CD4-positive, alpha-beta T cell treated with Interleukin-10 for 1 hour (primary cell): ENCODE measurements around the gene SGSM2.
A peak's percentile ranks its signal among the peaks of the same experiment; 100 is the strongest.

ENCODE experiments used
- DNase-seq: peaks from one replicate; pipeline ENCODE4 v3.0.0-alpha.2; 2020

Gene SGSM2

DNA sequence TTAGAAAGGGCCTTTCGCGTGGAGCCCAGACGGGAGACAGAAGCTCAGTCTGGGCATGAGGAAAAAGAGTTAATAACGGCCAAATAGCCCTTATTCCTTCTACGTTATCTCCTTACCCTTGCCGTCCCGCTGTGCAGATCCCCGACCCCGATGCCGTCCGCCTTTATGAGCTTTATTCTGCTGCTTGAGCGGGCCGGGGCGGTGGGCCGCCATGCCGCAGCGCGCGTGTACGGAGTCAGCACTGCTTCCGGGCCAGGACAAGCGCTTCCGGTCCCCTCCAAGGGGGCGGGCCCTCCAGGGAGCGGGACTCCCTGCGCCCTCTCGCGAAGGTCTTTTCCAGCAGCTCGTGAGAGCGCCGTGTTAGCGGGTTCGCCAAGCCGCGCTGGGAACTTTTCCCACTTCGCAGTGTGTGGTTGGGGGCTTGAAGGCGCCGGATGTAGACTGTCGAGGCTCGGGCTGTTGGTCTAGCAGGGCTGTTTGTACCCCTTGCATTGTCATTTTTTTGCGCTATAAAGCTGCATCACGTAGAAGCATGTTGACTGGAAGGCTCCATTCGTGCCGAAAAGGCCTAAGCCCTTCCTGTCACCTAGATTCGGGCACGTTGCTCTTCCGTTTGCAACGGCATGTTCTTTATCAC, 968 bp upstream of the SGSM2 start, which contains the start of gene TSR1:
TSS of gene TSR1 (minus strand) at position 243 of the 637 bp plus-strand sequence. CDS start at position 213, 30 bp downstream.
- peak; percentile 86 for DNase-seq

DNA sequence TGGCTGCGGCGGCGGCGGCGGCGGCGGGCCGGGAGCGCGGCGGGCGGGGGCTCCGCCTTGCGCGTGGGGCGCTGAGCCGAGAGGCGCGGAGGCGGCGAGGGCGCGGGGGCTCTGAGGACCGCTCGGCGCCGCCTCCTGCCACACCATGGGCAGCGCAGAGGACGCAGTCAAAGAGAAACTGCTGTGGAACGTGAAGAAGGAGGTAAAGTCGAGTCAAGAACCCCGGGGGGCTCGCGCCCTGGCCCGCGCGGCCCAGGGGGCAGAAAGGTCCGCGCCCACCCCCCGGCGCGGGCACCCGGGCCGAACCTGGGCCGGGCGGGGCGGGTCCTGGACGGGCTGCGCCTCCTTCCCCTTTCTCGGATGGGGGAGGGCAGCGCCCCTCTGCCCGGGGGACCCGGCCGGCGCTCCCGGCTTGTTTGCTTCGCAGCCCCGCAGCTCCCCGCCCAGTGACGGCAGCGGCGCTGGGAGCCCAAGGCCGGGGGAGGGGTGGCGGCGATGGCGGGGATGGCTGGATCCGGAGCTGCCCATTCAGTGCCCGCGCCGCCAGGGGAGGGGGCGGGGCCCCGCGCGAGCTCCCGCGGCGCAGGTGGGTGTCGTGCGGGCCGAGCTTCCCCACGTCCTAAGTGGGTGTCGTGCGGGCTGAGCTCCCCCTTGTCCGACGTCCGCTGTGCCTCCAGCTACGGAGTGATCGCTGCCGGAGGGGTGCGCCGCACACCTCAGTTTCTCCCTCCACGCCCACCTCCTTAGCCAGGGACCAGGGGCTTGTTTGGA, 428 bp downstream of the SGSM2 start:
- peak; percentile 57 for DNase-seq

DNA sequence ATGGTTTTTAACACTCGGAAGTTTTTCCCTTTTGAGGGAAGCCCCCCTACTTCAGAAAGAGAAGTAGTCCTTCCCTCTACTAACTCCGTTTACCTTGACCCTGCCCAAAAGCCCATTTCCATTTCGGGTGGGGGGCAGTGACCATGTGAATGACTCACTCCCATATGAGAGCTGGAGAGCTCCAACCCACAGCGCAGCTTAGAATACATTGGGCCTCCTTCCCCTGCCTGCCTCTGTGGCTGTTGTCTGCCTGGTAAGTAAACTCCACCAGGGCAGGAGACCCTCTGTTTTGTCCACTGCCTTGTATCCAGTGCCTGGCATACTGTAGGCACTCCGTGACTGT, 985 bp downstream of the SGSM2 start:
- DNase-seq: no peak

DNA sequence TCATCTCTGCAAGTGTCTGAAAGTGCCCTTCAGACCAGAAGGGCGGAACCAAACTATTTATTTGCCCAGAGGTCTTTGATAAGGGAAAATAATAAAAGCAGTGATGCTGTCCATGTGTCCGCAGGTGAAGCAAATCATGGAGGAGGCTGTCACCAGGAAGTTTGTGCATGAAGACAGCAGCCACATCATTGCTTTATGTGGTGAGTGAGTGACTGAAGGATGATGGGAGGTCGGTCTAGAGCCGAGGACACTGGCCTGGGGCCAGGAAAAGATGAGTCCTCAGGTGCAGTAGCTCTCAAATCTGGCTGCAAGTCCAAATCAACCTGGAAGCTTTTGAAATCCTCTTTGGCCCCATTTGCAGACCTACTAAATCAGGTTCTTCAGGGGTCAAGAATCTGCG, 6.1 kb downstream of the SGSM2 start:
- no peak for DNase-seq

DNA sequence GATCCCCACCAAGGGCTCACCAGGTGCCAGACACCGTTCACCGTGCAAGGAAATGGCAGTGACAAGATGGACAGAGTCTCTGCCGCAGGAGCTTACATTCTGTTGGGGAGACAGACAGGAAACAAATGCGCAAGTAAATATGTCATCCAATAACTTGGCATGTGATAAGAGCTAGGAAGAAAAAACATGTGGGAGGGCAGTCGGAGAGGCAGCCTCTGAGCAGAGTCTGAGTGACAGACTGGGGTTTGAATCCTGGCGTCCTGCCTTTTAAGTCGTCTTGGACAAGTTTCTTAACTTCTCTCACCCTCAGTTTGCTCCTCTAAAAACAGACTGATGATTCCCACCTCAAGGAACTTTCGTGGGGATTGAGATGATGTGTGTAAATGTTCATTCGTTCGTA, 7.2 kb downstream of the SGSM2 start:
- DNase-seq: no peak

DNA sequence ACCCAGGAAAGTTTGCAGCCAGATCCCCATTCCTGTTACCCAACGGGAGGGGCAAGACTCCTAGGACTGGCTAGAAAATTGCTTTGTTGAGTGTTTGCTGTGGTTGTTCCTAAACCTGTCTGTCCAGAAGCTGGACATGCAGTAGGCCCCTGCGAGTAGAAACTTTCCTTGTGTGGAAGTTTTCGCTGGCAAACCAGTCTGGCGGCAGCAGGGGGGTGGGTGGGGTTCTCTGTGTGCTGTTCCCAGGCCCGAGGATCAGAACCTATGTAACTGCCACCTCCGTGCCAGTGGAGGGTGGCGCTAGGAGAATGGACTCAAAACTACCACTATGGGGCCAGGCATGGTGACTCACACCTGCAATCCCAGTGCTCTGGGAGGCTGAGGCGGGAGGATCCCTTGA, 9.2 kb downstream of the SGSM2 start:
- DNase-seq: no peak

DNA sequence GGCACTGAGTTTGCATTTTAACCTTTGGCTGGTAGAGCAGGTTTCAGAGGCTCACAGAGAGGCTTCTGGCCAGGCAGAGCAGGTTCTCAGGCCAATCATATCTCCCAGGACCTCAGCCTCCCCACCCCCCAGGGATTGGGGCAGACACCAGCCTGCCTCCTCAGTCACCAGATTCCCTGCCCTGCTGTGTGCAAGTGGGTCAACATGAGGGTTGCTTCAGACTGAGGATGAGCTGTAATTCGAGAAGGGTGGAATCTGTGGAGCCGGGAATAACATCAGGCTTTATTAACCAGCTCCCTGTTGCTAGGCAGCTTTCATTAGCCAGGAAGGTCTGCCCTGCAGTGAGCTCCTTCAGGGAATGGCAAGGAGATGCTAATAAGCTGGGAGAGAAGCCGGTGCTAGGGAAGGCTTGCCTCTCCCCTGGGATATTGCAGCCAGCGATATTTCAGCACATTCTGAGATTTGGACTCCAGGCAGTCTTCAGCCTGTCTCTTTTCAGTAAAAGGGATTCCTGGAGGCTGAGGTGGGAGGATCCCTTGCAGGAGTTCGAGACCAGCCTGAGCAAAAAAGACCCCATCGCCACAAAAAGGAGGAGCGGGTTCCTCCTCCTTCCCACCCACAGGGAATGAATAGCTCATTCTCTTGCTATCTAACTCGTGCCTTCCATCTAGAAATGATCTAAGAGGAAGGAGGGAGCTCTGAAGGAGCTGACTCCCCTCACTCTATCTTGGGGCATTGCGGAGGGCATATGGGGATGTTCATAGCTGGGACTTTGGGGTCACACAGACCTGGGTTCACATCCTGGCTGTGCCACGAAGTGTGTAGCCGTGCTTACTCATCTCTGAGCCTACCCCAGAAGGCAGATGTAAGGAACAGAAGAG, 10.7 kb downstream of the SGSM2 start:
- DNase-seq: no peak

DNA sequence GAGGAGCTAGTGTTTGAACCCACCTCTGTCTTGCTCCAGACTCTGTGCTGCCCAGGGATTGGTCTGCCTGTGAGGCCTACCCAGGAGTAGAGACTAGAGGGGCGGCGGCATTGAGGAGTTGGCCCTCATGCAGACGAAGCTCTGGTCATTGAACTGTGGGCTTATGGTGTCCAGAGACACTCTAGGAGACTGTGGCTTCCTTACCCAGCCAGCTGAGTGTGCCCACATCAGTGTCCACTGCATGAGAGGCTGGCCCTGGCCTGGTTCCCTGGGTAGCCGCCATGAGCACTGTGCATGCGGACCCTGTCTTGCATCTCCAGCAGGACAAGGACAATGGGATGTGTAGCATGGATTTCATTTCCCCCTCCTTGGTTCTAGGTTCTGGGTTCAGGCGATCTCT, 14.0 kb downstream of the SGSM2 start:
- no peak for DNase-seq

DNA sequence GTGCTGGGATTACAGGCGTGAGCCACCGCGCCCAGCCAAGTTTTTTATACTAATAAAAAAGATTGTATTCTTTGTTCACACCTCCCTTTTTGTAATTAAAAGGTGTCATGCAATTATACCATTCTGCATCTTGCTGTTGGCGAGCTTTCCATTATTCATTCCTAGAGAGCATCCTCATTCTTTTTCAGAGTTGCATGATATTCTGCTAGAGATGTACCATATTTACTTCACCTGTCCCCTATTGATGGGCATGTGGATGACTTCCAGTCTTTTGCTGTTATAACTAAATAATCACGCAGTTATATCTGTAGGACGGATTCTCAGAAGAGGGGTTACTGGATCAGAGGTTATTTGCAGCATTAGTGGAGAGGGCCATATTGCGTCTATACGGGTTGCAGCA, 17.0 kb downstream of the SGSM2 start:
- DNase-seq: no peak

DNA sequence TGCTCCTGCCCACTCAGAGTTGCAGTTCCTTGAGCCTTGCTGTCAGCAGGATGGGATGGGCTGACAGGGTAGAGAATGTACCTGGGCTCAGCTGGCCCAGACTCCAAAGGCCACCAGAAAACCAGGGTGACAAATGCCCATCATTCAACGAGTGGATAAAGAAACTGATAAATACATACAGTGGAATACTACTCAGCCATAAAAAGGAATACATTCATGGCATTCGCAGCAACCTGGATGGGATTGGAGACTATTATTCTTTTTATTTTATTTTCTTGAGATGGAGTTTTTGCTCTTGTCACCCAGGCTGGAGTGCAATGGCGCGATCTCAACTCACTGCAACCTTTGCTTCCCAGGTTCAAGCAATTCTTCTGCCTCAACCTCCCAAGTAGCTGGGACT, 19.9 kb downstream of the SGSM2 start:
- DNase-seq: no peak

DNA sequence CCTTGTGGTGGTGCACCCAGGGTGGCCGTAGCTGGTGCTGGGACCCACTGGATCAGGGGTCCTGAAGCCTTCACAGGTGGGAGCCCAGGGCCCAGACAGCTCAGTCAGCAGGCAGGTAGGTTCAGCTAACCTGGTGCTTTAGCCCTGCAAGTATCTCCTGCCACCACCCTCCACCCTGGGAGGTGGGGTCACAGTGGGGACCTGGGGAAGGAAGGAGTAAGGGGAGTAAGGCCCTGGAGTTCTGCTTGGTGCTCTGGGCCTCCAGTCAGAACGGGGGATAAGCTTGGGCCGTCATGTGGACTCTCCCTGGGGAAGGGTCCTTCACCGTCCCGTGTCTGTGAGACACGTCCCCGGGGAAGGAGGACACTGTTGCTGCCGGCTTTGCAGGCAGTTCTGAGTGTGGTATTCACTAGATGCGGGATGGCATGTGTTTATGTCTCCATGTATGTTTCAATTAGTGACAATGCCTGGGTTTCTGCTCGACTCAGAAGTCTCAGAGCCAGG, 20.7 kb downstream of the SGSM2 start:
- DNase-seq: no peak

DNA sequence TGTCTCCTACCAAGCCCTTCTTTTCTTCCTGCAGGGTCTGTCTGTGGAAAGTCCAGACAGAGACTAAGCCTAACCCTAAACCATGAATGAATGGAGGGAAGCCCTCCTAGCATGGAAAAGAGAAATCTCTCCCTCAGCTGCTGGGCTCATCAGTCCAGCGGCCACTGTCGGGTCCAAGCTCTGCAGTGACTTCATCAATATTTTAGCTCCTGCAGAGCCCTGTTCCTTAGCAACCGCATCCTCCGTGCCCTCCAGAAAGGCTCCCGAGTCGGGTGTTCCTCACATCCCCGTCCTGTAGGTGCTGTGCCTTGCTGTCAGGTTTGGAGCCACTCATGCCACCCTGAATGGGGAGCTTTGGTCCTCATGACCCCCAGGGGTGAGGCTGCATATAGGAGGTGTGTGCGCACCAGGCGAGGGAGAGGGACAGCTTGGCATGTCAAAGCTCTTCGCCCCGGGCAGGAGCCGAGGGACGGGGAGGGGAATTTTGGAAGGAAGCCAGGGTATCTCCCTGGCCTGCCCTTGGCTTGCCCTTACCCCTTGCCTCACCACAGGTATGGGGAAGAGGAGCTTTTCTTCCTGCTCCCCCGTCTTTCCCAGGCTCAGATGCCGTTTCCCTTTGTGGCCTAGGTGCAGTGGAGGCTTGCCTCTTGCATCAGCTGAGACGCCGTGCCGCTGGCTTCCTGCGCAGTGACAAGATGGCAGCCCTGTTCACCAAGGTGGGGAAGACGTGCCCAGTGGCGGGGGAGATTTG, 23.9 kb downstream of the SGSM2 start:
- DNase-seq: no peak

DNA sequence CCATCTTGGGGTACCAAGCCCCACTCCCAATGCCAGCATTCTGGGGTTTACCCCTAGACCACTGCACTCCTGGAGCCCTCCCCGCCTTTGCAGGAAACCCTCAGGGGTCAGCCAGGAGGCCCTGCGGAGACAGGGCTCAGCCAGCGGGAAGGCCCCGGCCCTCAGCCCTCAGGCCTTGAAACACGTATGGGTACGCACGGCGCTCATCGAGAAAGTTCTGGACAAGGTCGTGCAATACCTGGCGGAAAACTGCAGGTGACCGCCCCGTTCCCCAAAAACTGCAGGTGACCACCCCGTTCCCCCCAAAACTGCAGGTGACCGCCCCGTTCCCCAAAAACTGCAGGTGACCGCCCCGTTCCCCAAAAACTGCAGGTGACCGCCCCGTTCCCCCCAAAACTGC, 24.7 kb downstream of the SGSM2 start:
- DNase-seq: no peak

DNA sequence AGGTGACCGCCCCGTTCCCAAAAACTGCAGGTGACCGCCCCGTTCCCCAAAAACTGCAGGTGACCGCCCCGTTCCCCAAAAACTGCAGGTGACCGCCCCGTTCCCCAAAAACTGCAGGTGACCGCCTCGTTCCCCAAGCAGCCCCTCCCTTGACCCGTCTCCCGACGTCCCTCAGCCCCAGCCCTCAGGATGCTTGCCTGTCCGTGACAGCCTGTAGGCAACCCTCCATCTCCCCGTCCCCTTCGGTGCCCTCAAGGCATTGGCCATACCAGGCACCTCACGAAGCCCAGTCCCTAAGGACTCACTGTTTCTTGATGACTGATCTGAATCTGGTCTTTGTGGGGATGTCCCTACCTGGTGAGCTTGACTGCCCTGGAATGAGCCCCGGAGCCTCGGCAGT, 25.1 kb downstream of the SGSM2 start:
- no peak for DNase-seq

DNA sequence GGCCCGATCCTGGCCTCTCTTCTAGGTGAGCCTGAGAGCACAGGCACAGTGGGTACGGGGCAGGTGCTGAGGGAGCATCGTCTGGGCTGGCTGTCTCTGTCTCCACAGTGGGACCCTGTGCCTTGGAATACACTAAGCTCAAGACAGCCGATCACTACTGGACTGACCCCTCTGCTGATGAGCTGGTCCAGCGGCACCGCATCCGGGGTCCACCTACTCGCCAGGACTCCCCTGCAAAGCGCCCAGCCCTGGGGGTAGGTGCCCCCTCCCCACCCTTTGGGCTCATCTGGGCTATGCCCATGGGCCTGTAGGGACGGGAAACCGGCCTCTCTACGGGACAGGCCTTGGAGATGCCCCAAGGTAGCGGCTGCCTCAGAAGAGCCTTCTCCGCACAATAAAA, 25.6 kb downstream of the SGSM2 start:
- DNase-seq: no peak

DNA sequence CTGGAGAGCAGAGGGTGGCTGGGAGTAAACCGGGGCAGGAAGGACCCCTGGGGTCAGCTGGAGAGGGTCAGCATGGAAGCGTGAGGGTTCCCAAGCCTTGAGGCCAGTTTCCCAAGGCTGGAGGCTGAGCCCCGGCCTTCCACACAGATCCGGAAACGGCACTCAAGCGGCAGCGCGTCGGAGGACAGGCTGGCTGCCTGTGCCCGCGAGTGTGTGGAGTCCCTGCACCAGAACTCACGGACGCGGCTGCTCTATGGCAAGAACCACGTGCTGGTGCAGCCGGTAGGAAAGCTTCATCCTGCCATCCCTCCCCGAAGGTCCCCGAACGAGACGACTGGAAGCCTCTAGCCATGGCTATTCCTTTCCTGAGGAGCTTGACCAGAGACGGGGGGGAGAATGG, 26.0 kb downstream of the SGSM2 start:
- DNase-seq: no peak

DNA sequence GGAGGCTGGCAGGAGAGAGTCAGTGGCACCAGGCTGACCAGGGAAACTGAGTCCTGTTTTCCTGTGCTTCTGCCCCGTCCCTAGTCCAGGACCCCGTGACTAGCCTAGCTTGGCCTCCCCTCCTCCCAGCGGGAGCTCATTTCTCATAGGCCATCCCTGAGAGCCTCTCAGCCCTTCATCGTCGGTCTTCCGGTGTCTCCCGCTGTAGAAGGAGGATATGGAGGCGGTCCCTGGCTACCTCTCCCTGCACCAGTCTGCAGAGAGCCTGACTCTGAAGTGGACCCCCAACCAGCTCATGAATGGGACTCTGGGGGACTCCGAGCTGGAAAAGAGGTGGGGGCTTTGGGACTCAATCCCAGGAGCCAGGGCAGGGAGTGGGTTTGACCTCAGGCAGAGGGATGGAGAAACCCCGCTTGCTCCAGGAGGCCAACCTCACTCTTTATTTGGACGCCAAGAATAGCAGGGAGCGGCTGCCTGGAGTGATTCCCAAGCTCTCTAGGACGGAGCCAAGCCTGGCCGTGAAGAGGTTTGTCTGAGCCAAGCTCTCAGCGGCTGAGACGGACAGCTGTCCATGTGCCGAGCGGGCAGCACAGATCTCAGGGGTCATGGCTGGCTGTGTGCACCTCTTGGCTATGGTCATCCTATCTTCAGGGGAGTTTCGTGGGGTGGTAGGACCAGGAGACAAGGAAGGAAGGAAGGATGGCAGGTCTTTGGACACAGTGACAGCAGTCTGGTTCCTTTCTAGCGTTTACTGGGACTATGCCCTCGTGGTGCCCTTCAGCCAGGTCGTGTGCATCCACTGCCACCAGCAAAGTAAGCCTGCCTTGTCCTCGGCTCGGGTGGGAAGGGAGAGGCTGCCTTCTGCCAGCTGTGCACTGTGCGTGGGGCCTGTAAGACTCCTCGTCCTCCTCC, 26.8 kb downstream of the SGSM2 start:
- DNase-seq: no peak

DNA sequence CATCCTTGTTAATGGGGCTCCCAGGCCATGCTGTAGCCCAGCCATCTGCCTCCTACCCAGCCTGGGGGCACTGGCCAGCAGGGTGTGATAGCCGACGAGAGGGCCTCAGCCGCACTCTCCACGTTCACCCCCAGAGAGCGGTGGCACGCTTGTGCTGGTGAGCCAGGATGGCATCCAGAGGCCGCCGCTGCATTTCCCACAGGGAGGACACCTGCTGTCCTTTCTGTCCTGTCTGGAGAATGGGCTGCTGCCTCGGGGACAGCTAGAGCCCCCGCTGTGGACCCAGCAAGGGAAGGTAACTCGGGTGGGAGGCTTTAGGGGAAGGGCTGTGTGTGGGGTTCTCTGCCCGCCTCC, 27.4 kb downstream of the SGSM2 start:
- no peak for DNase-seq

DNA sequence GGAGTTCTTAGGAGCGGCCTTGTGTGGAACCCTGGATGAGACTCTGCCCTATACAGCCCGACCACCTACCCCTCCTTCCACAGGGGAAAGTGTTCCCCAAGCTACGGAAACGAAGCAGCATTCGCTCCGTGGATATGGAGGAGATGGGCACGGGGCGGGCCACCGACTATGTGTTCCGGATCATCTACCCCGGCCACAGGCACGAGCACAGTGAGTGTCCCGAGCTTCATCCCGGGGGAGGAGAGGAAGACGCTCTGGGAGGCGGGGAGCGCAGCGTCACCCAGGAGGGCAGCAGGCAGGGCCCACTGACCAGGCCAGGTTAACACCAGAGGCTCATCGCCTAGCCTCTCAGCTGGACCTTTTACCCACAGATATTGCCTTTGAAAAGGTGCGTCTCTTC, 27.8 kb downstream of the SGSM2 start:
- DNase-seq: no peak

DNA sequence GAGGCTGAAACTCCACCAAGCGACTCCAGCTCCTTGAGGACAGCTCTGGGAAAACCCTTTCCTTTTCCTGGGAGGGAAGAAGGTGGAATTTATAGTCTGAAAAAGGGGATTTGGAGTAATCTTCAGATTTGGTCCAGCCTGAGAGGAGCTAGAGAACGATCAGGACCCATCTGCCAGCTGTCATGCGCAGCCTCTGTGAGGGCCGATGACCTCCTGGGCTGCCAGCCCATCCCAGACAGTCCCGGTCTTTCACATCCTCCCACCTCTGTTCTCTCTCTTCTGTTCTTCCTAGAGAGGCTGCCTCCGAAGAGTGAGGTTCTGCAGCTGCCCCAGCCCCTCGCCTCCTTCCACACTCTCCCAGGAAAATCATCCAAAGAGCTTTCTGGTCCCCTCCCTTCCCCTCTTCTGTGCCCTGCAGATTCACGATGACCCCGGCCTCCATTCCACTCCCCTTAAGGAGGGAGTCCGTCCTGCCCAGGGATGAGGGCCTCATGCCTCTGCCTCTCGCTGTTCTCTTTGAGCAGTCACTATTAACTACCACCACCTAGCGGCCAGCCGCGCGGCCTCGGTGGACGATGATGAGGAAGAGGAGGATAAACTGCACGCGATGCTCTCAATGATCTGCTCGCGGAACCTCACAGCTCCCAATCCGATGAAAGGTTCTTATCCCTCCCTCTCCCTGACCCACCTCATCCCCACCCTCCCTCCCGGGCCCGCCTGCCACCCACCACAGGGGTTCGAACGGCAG, 29.6 kb downstream of the SGSM2 start:
- no peak for DNase-seq

DNA sequence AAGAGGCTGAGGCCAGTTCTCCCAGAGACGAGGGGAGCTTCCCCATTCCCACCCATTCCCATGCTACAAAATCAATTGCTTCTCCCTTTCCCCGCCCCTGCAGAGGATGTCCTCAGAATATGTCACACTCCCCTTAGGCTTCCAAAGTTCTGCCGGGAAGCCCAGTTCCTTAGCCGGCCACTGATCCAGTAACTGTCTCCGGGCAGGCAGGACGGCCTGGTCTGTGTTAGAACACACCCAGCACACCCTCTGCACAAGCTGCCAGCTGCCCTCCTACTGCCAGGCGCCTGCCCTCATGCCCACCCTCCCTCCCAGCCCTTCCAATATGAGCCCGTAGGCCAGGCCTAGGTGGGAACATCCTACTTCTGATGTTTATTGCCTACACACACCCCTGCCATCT, 31.1 kb downstream of the SGSM2 start:
- no peak for DNase-seq
